Measurements from ENCODE around the gene FOXD4L6.
"Not testable (repeated sequence)": the region's sequence is repeated elsewhere in the genome, so short reads cannot be mapped to it uniquely, and the experiment has no call there.

GRCh38 chr9:41086215-41086614 lies 42.3 kb downstream of the FOXD4L6 start:
- TF ChIP-seq EP300, CTCF (IDR thresholded peaks at IDR 0.05): not testable (repeated sequence)

Data from tibial nerve (tissue), 4 donors.